Right lobe of liver (tissue), 6 donors: ENCODE results near the gene POMT1. TPM values are rescaled to one million over a fixed set of nuclear protein-coding genes. Genes with fewer than 3 reads are reported as not detected.

Experiments used
- ATAC-seq, 4 donors: fragments of 200-7000 bp; cut with Tn5 transposase; one replicate each; pipeline ENCODE4 v1.9.1; 2020; ENCODE audit warnings: mild to moderate bottlenecking in 4 of 4, moderate library complexity in 4 of 4
- DNase-seq, 3 donors: peaks; one replicate each; pipeline ENCODE4 v3.0.0-alpha.2; 2020
- H3K27ac ChIP-seq, 3 donors: fragments of 200-600 bp; one replicate each; pipeline ENCODE4 v1.8.0; 2022
- H3K27me3 ChIP-seq, 2 donors: fragments of 200-600 bp; one replicate each; pipeline ENCODE4 v1.8.0; 2022
- H3K36me3 ChIP-seq, 4 donors: fragments of 200-600 bp; sonication (generic) in 1 of 4; one replicate each; pipeline versions ENCODE4 v1.5.1 to v1.8.0; 2017 to 2022; ENCODE audit warnings: control low read depth in 1 of 4
- H3K4me1 ChIP-seq, 4 donors: fragments of 200-600 bp; sonication (generic) in 1 of 4; one replicate each; pipeline versions ENCODE4 v1.5.1 to v1.8.0; 2017 to 2022; ENCODE audit warnings: control low read depth in 1 of 4
- H3K4me3 ChIP-seq, 3 donors: fragments of 200-600 bp; one replicate each; pipeline ENCODE4 v1.8.0; 2022
- H3K9me3 ChIP-seq, 4 donors: fragments of 200-600 bp; sonication (generic) in 1 of 4; one replicate each; pipeline versions ENCODE4 v1.5.1 to v1.8.0; 2017 to 2022; ENCODE audit warnings: control low read depth in 1 of 4
- POLR2A ChIP-seq: fragments of 450-650 bp; IDR thresholded peaks from one replicate; pipeline ENCODE4 v1.6.1; 2017; ENCODE audit warnings: antibody characterized with exemption, mild to moderate bottlenecking
- WGBS: methylation state at CpG from one replicate; pipeline ENCODE4 v1.1.6; 2018; ENCODE audit warnings: low coverage, low lambda C conversion rate; ENCODE audit not compliant: insufficient coverage; ENCODE audit errors: missing lambda C conversion rate; 5-methylcytosine and 5-hydroxymethylcytosine counted together
- intact Hi-C, 2 donors: fragments of 100-400 bp; cut with DNase I; formaldehyde crosslinking; loops; one replicate each; pipeline versions ENCODE4 v1.11.2 to v1.14.1; 2022
- total RNA-seq, 6 experiments: library from RNA; depleted of rRNA in 2 of 6; stranded (reverse); fragments of >200 nt in 2 of 6; fragmentation: NEBNext Ultra II Directional in 3 of 6; extraction: Animal tissue kit (Norgen Biotek cat#: 25700) in 3 of 6; gene quantifications; one replicate each; pipeline versions ENCODE4 v1.1.0 to v1.2.4, GENCODE V29; 2016 to 2023
- TF ChIP-seq, protein P1 (sequence below), 4 donors: fragments of 200-600 bp in 3 of 4; fragments of 450-650 bp in 1 of 4; IDR thresholded peaks; one replicate each; pipeline versions ENCODE4 v1.5.1 to v1.8.0; 2016 to 2022; ENCODE audit warnings: antibody characterized with exemption in 4 of 4, mild to moderate bottlenecking in 2 of 4
- donor health status: DM: no; HTN: yes; CAD: no.
- donor health status: DM: no; HTN: no; CAD: no.
- donor health status: DM: no; HTN: no; CAD: no.
- donor health status: DM: no; HTN: yes; CAD: no.
- donor health status: DM: no; HTN: yes; CAD: no.

The POMT1 gene
- total RNA-seq, 6 experiments from 2014 or later, result 14.3 to 17.7 (median 15.7) TPM

- H3K9me3 ChIP-seq, result no peaks in the 10 kb centered on the region
- intact Hi-C loops, result loop anchor here in 1 of 2 donors (10.0 kb wide), 1 partner anchor 74 kb away; no protein-coding TSS in a partner anchor
- TF ChIP-seq, protein P1, sequence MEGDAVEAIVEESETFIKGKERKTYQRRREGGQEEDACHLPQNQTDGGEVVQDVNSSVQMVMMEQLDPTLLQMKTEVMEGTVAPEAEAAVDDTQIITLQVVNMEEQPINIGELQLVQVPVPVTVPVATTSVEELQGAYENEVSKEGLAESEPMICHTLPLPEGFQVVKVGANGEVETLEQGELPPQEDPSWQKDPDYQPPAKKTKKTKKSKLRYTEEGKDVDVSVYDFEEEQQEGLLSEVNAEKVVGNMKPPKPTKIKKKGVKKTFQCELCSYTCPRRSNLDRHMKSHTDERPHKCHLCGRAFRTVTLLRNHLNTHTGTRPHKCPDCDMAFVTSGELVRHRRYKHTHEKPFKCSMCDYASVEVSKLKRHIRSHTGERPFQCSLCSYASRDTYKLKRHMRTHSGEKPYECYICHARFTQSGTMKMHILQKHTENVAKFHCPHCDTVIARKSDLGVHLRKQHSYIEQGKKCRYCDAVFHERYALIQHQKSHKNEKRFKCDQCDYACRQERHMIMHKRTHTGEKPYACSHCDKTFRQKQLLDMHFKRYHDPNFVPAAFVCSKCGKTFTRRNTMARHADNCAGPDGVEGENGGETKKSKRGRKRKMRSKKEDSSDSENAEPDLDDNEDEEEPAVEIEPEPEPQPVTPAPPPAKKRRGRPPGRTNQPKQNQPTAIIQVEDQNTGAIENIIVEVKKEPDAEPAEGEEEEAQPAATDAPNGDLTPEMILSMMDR (IDR thresholded peaks at IDR 0.05), result no peak
- no peak for TF ChIP-seq POLR2A
- peak in 1 of 3 donors; percentile 42 for DNase-seq
- peak in 1 of 4 donors; percentile 29 for ATAC-seq
- peaks cover 0 to 83% (median 47%) of the 10 kb centered on the region in 4 donors for H3K36me3 ChIP-seq
- no peak overlapping the region for H3K4me3 ChIP-seq
- no peak overlapping the region for H3K27ac ChIP-seq
- WGBS, result 100% methylated on average over 1 of the region's 10 CpGs
- H3K27me3 ChIP-seq, result no peaks in the 10 kb centered on the region
- no peaks in the 10 kb centered on the region for H3K4me1 ChIP-seq
Measured at GRCh38 chr9:131459056-131459455, 43.7 kb upstream of the POMT1 start.

DNA sequence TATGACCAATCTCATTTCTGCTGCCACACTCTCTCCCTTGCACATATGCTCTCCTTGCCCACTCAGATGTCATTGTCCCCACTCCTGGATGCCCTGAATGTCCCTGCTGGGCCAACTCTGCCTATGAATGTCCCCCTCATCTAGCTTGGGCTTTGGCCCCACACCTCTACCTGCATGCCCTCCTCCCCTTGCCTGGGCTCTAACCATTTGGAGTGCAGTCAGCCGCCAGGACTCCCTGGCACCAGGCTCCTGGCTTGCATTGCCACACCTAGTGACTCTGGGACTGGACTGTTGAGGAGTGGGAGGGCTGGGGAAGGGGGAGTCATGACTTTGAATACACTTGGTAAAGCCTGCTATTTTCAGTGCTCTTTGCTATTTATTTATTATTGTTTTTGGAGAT, 41.6 kb upstream of the POMT1 start:
- H3K27ac ChIP-seq, result no peak overlapping the region
- no peaks in the 10 kb centered on the region for H3K27me3 ChIP-seq
- ATAC-seq, result no peak
- H3K9me3 ChIP-seq, result no peaks in the 10 kb centered on the region
- no peaks in the 10 kb centered on the region for H3K4me1 ChIP-seq
- no peak for TF ChIP-seq POLR2A
- H3K4me3 ChIP-seq, result no peak overlapping the region
- intact Hi-C loops, result no loop called here
- WGBS, result 83% methylated on average over 1 of the region's 1 CpG
- peaks cover 0 to 81% (median 50%) of the 10 kb centered on the region in 4 donors for H3K36me3 ChIP-seq
- peak in 2 of 3 donors; percentile 8 to 21 for DNase-seq

DNA sequence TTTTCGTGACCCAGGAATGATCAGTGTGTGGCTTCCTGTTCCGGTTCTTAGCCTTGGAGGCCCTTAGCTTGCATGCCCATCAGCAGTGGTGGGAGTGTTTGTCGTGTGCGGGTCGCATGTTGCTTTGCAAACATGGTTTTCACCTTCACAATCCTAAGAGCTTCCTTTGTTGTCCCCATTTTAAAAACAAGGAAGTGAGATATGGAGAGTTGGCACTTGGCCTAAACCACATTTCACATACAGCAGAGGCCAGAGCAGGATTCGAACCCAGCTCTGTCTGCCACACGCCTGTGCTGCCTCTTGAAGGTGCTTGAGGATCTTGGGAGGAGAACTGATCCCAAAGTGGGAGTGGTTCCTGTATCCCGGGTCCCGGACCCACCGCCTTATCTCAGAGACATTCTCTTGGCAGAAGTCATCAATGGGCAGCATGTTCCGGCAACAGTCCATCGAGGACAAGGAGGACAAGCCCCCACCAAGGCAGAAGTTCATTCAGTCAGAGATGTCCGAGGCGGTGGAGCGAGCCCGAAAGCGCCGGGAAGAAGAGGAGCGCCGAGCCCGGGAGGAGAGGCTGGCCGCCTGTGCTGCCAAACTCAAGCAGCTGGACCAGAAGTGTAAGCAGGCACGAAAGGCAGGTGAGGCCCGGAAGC, 38.2 kb upstream of the POMT1 start:
- Histone ChIP-seq H3K9me3 (no peaks in the 10 kb centered on the region), H3K4me1 (no peaks in the 10 kb centered on the region), H3K27ac (no peak overlapping the region), H3K27me3 (no peaks in the 10 kb centered on the region), H3K36me3 (peaks cover 0 to 80% (median 44%) of the 10 kb centered on the region in 4 donors), H3K4me3 (no peak overlapping the region)
- DNase-seq, result peak in 2 of 3 donors; percentile 35 to 38
- peak in 2 of 4 donors; percentile 22 to 28 for ATAC-seq
- intact Hi-C loops, result no loop called here
- TF ChIP-seq POLR2A, result no peak
- TF ChIP-seq, protein P1 (IDR thresholded peaks at IDR 0.05), result no peak
- WGBS, result 65% methylated on average over 16 of the region's 24 CpGs

DNA sequence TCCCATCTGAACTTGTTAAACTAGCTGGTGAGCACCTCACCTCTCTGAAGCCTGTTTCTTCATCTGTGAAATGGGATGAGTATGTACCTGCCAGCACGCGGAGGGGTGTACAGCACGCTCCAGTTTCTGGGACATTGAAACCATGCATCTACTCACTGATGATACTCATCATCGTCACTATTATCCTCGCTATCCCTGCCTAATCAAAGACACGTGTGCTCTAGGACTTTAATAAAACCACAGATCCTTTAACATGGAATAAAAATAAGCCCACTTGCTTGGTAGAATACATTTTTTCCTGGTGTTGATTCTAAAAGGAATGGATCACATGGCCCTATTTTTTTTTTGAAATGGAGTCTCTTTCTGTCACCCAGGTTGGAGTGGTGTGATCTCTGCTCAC, 37.3 kb upstream of the POMT1 start:
- TF ChIP-seq, protein P1 (IDR thresholded peaks at IDR 0.05), result no peak
- TF ChIP-seq POLR2A, result no peak
- intact Hi-C loops, result no loop called here
- WGBS, result 93% methylated on average over 6 of the region's 6 CpGs
- DNase-seq (peak in 1 of 3 donors; percentile 15), ATAC-seq (no peak)
- no peaks in the 10 kb centered on the region for H3K9me3 ChIP-seq
- H3K36me3 ChIP-seq, result peaks cover 0 to 80% (median 45%) of the 10 kb centered on the region in 4 donors
- no peaks in the 10 kb centered on the region for H3K4me1 ChIP-seq
- no peak overlapping the region for H3K27ac ChIP-seq
- H3K4me3 ChIP-seq, result no peak overlapping the region
- no peaks in the 10 kb centered on the region for H3K27me3 ChIP-seq

GRCh38 chr9:131467214-131467935, 35.3 kb upstream of the POMT1 start:
- 48% methylated on average over 9 of the region's 13 CpGs for WGBS
- DNase-seq, result peak; percentile 48 to 79 (median 62)
- H3K4me1 ChIP-seq, result no peaks in the 10 kb centered on the region
- TF ChIP-seq, protein P1 (IDR thresholded peaks at IDR 0.05), result no peak
- no peak for TF ChIP-seq POLR2A
- no peaks in the 10 kb centered on the region for H3K27me3 ChIP-seq
- intact Hi-C loops, result no loop called here
- no peaks in the 10 kb centered on the region for H3K9me3 ChIP-seq
- peaks cover 0 to 83% (median 41%) of the 10 kb centered on the region in 4 donors for H3K36me3 ChIP-seq
- no peak overlapping the region for H3K27ac ChIP-seq
- no peak overlapping the region for H3K4me3 ChIP-seq
- peak; percentile 44 to 82 (median 56) for ATAC-seq
